ENCODE measurements around the gene FILIP1L.
A peak's percentile ranks its signal among the peaks of the same experiment; 100 is the strongest.

FILIP1L gene

GRCh38 chr3:99923873-99924272 lies 190.4 kb downstream of the FILIP1L start:
- DNase-seq (ENCODE audit: low spot score), result no peak

GRCh38 chr3:99921986-99922385 lies 192.3 kb downstream of the FILIP1L start:
- DNase-seq (ENCODE audit: low spot score), result no peak

GRCh38 chr3:99921377-99921695 lies 193.0 kb downstream of the FILIP1L start:
- no peak for DNase-seq (ENCODE audit: low spot score)

- peak; percentile 36 for DNase-seq (ENCODE audit: low spot score)
Observed at GRCh38 chr3:99920481-99921376, 193.6 kb downstream of the FILIP1L start.

GRCh38 chr3:99919694-99920093 lies 194.6 kb downstream of the FILIP1L start:
- DNase-seq (ENCODE audit: low spot score), result no peak

GRCh38 chr3:99918715-99919114 lies 195.6 kb downstream of the FILIP1L start:
- DNase-seq (ENCODE audit: low spot score), result no peak

GRCh38 chr3:99915906-99916432 lies 198.3 kb downstream of the FILIP1L start:
- no peak for DNase-seq (ENCODE audit: low spot score)

GRCh38 chr3:99911433-99911832 lies 202.9 kb downstream of the FILIP1L start:
- no peak for DNase-seq (ENCODE audit: low spot score)

GRCh38 chr3:99910752-99911290 lies 203.5 kb downstream of the FILIP1L start:
- DNase-seq (ENCODE audit: low spot score), result no peak

GRCh38 chr3:99909714-99910495 lies 204.4 kb downstream of the FILIP1L start:
- no peak for DNase-seq (ENCODE audit: low spot score)

- DNase-seq (ENCODE audit: low spot score), result no peak
Observed at GRCh38 chr3:99907959-99908544, 206.2 kb downstream of the FILIP1L start.

- DNase-seq (ENCODE audit: low spot score), result no peak
Observed at GRCh38 chr3:99903869-99904268, 210.4 kb downstream of the FILIP1L start.

GRCh38 chr3:99902091-99902490 lies 212.2 kb downstream of the FILIP1L start:
- no peak for DNase-seq (ENCODE audit: low spot score)

GRCh38 chr3:99901200-99901926 lies 212.9 kb downstream of the FILIP1L start:
- DNase-seq (ENCODE audit: low spot score), result no peak

GRCh38 chr3:99900248-99900647 lies 214.1 kb downstream of the FILIP1L start:
- no peak for DNase-seq (ENCODE audit: low spot score)

GRCh38 chr3:99899603-99900002 lies 214.7 kb downstream of the FILIP1L start:
- DNase-seq (ENCODE audit: low spot score), result no peak

- no peak for DNase-seq (ENCODE audit: low spot score)
Observed at GRCh38 chr3:99896482-99896881, 217.8 kb downstream of the FILIP1L start.

GRCh38 chr3:99895703-99896441 lies 218.4 kb downstream of the FILIP1L start:
- no peak for DNase-seq (ENCODE audit: low spot score)

- DNase-seq (ENCODE audit: low spot score), result no peak
Observed at GRCh38 chr3:99895131-99895696, 219.1 kb downstream of the FILIP1L start.

GRCh38 chr3:99892332-99892731 lies 222.0 kb downstream of the FILIP1L start:
- DNase-seq (ENCODE audit: low spot score), result no peak
